Measurements from ENCODE around the gene BEND7.

GRCh38 chr10:13399752-13400151 is 129.1 kb downstream of the BEND7 start:
- TF ChIP-seq CTCF (IDR thresholded peaks at IDR 0.05), result no peak
- no peak for TF ChIP-seq POLR2A (IDR thresholded peaks at IDR 0.05)
